Measurements from ENCODE around the gene PLEKHN1. TPM values are rescaled to one million over a fixed set of nuclear protein-coding genes. Genes with fewer than 3 reads are reported as not detected.

PLEKHN1 gene
- total and polyA plus RNA-seq, 2 donors (not counting 3 experiments of a cell fraction or from before 2014, with no cell fraction given) = 0.29 to 0.88 TPM

GRCh38 chr1:969260-969855, 3.1 kb downstream of the PLEKHN1 start:
- Histone ChIP-seq H3K4me3 (replicated peaks in 1 of 3; ENCODE audit: insufficient read depth in 1 of 3, low read depth in 1 of 3, low read length in 3 of 3) (no peak overlapping the region), H3K4me1 (ENCODE audit: control insufficient read depth, extremely low read depth, insufficient read depth, low read length) (peaks cover 11% of the 10 kb centered on the region), H3K36me3 (ENCODE audit: control insufficient read depth in 2 of 2, extremely low read depth in 1 of 2, insufficient read depth in 2 of 2, low read length in 2 of 2) (no peaks in the 10 kb centered on the region), H3K9me3 (replicated peaks; ENCODE audit: control insufficient read depth, insufficient read depth, low read length) (no peaks in the 10 kb centered on the region), H4K20me1 (replicated peaks; ENCODE audit: control insufficient read depth, extremely low read depth, insufficient read depth, low read length) (no peaks in the 10 kb centered on the region), H3K9ac (replicated peaks; ENCODE audit: extremely low read depth, insufficient read depth, low read length) (no peak overlapping the region), H3K27ac (ENCODE audit: insufficient read depth, low read depth, low read length) (no peak overlapping the region), H3K9me1 (replicated peaks; ENCODE audit: control insufficient read depth, extremely low read depth, insufficient read depth, low read length) (no peaks in the 10 kb centered on the region), H3K27me3 (ENCODE audit: control insufficient read depth in 2 of 2, insufficient read depth in 2 of 2, low read length in 2 of 2) (peaks cover 2% of the 10 kb centered on the region in 2 experiments), H3K79me2 (ENCODE audit: control insufficient read depth, insufficient read depth, low read length) (no peaks in the 10 kb centered on the region), H2AFZ (ENCODE audit: low read depth, low read length) (no peak overlapping the region), H3K4me2 (ENCODE audit: insufficient read depth, low read length) (no peak overlapping the region)
- BruUV-seq (replicated peaks) = no TSS peak
- intact Hi-C loops (cut with micrococcal nuclease) (no loop called here), dilution Hi-C loops (cut with MboI; ENCODE audit: extremely low pct_ligation_motif_present, low sequenced_read_pairs) (no loop called here)
- TF ChIP-seq MAX (IDR thresholded peaks at IDR 0.05; ENCODE audit: insufficient read depth, insufficient read length) (peak; percentile 23), POLR2A (IDR thresholded peaks at IDR 0.05; ENCODE audit: low read depth, low read length) (no peak)
- no peak for FAIRE-seq
- POLR2A ChIA-PET = no interaction called here
- no peak for DNase-seq (ENCODE audit: low read depth, low spot score)
- CTCF ChIA-PET = no interaction called here

- peaks cover 11% of the 10 kb centered on the region for H3K4me1 ChIP-seq (ENCODE audit: control insufficient read depth, extremely low read depth, insufficient read depth, low read length)
- dilution Hi-C loops (cut with MboI; ENCODE audit: extremely low pct_ligation_motif_present, low sequenced_read_pairs) = no loop called here
These were observed 4.1 kb downstream of the PLEKHN1 start for GRCh38 chr1:970242-970972.

More at GRCh38 chr1:970242-970972, 4.1 kb downstream of the PLEKHN1 start:
- Histone ChIP-seq H3K9ac (replicated peaks; ENCODE audit: extremely low read depth, insufficient read depth, low read length) (no peak overlapping the region), H3K36me3 (ENCODE audit: control insufficient read depth in 2 of 2, extremely low read depth in 1 of 2, insufficient read depth in 2 of 2, low read length in 2 of 2) (no peaks in the 10 kb centered on the region), H3K9me1 (replicated peaks; ENCODE audit: control insufficient read depth, extremely low read depth, insufficient read depth, low read length) (no peaks in the 10 kb centered on the region), H4K20me1 (replicated peaks; ENCODE audit: control insufficient read depth, extremely low read depth, insufficient read depth, low read length) (no peaks in the 10 kb centered on the region), H3K79me2 (ENCODE audit: control insufficient read depth, insufficient read depth, low read length) (no peaks in the 10 kb centered on the region), H3K27ac (ENCODE audit: insufficient read depth, low read depth, low read length) (no peak overlapping the region), H3K27me3 (ENCODE audit: control insufficient read depth in 2 of 2, insufficient read depth in 2 of 2, low read length in 2 of 2) (peaks cover 2% of the 10 kb centered on the region in 2 experiments), H2AFZ (ENCODE audit: low read depth, low read length) (no peak overlapping the region), H3K4me2 (ENCODE audit: insufficient read depth, low read length) (no peak overlapping the region), H3K9me3 (replicated peaks; ENCODE audit: control insufficient read depth, insufficient read depth, low read length) (no peaks in the 10 kb centered on the region), H3K4me3 (replicated peaks in 1 of 3; ENCODE audit: insufficient read depth in 1 of 3, low read depth in 1 of 3, low read length in 3 of 3) (no peak overlapping the region)
- CTCF ChIA-PET = interaction anchor here (0.7 to 1.0 kb wide), 2 partner anchors 14 to 40 kb away, joined by 3 to 4 read pairs; no protein-coding TSS in a partner anchor
- BruUV-seq (replicated peaks) = no TSS peak
- FAIRE-seq = no peak
- intact Hi-C loops (cut with micrococcal nuclease) = no loop called here
- no peak for DNase-seq (ENCODE audit: low read depth, low spot score)
- TF ChIP-seq JUN (IDR thresholded peaks at IDR 0.05; ENCODE audit: borderline replicate concordance, insufficient read depth, insufficient read length, low read depth) (no peak), EZH2 (IDR thresholded peaks at IDR 0.05; ENCODE audit: borderline replicate concordance, low read depth, low read length, severe bottlenecking) (peak; percentile 30), POLR2A (IDR thresholded peaks at IDR 0.05; ENCODE audit: low read depth, low read length) (no peak), POLR2AphosphoS5 (IDR thresholded peaks at IDR 0.05; ENCODE audit: insufficient read depth, low read depth, low read length) (no peak)
- POLR2A ChIA-PET = no interaction called here

Measured in endothelial cell of umbilical vein (primary cell).